OCI-LY1 (cell line): ENCODE data around the gene ZSCAN21.

Experiments
- H2AFZ ChIP-seq: fragments of 200-600 bp; sonication (generic), shearing (Covaris generic); 2 replicates; pipeline ENCODE4 v1.6.0; 2014; ENCODE audit warnings: antibody characterized with exemption, mild to moderate bottlenecking, low read length
- H3F3A ChIP-seq: fragments of 200-600 bp; sonication (generic), shearing (Covaris generic); 2 replicates; pipeline ENCODE4 v1.6.0; 2014; ENCODE audit warnings: mild to moderate bottlenecking, antibody characterized with exemption, low read length, moderate library complexity; ENCODE audit not compliant: insufficient read depth
- H3K27ac ChIP-seq: fragments of 200-600 bp; sonication (generic); 2 replicates; pipeline ENCODE4 v1.5.1; 2014; ENCODE audit warnings: low read length, mixed run types, mild to moderate bottlenecking, low read depth; ENCODE audit not compliant: poor library complexity, severe bottlenecking
- H3K27me3 ChIP-seq: fragments of 200-600 bp; sonication (generic); 2 replicates; pipeline ENCODE4 v1.6.0; 2014; ENCODE audit warnings: antibody characterized with exemption, mild to moderate bottlenecking, low read length, moderate library complexity; ENCODE audit not compliant: insufficient read depth
- H3K36me3 ChIP-seq: fragments of 200-600 bp; sonication (generic); 2 replicates; pipeline ENCODE4 v1.6.1; 2014; ENCODE audit warnings: mild to moderate bottlenecking, antibody characterized with exemption, low read length, moderate library complexity, mixed read lengths; ENCODE audit not compliant: insufficient read depth
- H3K4me1 ChIP-seq: fragments of 200-600 bp; sonication (generic); 2 replicates; pipeline ENCODE4 v1.5.1; 2014; ENCODE audit warnings: mild to moderate bottlenecking, low read length, moderate library complexity; ENCODE audit not compliant: insufficient read depth, severe bottlenecking
- H3K4me2 ChIP-seq: fragments of 200-600 bp; sonication (generic), shearing (Covaris generic); 2 replicates; pipeline ENCODE4 v1.6.1; 2014; ENCODE audit warnings: low read length
- H3K4me3 ChIP-seq: fragments of 200-600 bp; sonication (generic); 2 replicates; pipeline ENCODE4 v1.5.1; 2014; ENCODE audit warnings: low read length, low read depth, mild to moderate bottlenecking, mixed read lengths; ENCODE audit not compliant: poor library complexity, severe bottlenecking
- H3K79me2 ChIP-seq: fragments of 200-600 bp; shearing (Covaris generic); 2 replicates; pipeline ENCODE4 v1.6.1; 2016; ENCODE audit warnings: mixed run types, low read length, mixed read lengths; ENCODE audit not compliant: insufficient read depth
- H3K9ac ChIP-seq: fragments of 200-600 bp; sonication (generic), shearing (Covaris generic); 2 replicates; pipeline ENCODE4 v1.6.1; 2014; ENCODE audit warnings: mild to moderate bottlenecking, low read length, mixed read lengths
- H3K9me2 ChIP-seq: fragments of 200-600 bp; sonication (generic), shearing (Covaris generic); 2 replicates; pipeline ENCODE4 v1.6.1; 2014; ENCODE audit warnings: low read depth, mild to moderate bottlenecking, low read length, mixed read lengths
- H3K9me3 ChIP-seq: fragments of 200-600 bp; shearing (Covaris generic); 2 replicates; pipeline ENCODE4 v1.6.1; 2014; ENCODE audit warnings: low read length, mixed read lengths
- H4K20me1 ChIP-seq: fragments of 200-600 bp; sonication (generic), shearing (Covaris generic); 2 replicates; pipeline ENCODE4 v1.6.0; 2016; ENCODE audit warnings: mild to moderate bottlenecking, low read length; ENCODE audit not compliant: insufficient read depth
- CTCF ChIP-seq: fragments of 200-600 bp; sonication (generic), shearing (Covaris generic); IDR thresholded peaks from 2 replicates; pipeline ENCODE4 v1.5.1; 2017; ENCODE audit warnings: mild to moderate bottlenecking, antibody characterized with exemption, low read length, moderate library complexity, mixed read lengths
- EZH2 ChIP-seq: fragments of 200-600 bp; sonication (generic), shearing (Covaris generic); IDR thresholded peaks from 2 replicates; pipeline ENCODE4 v1.8.0; 2017; ENCODE audit warnings: borderline replicate concordance, mixed run types, mild to moderate bottlenecking, antibody characterized with exemption, low read length, moderate library complexity, mixed read lengths

The ZSCAN21 gene

GRCh38 chr7:100061518-100062193 is 12.1 kb downstream of the ZSCAN21 start:
- no peak overlapping the region for H3K4me3 ChIP-seq
- H3K9me3 ChIP-seq, result no peaks in the 10 kb centered on the region
- H4K20me1 ChIP-seq, result no peaks in the 10 kb centered on the region
- no peaks in the 10 kb centered on the region for H3K27me3 ChIP-seq
- H3K4me2 ChIP-seq, result no peak overlapping the region
- H3K9me2 ChIP-seq, result no peaks in the 10 kb centered on the region
- H2AFZ ChIP-seq, result no peak overlapping the region
- H3F3A ChIP-seq, result no peaks in the 10 kb centered on the region
- H3K27ac ChIP-seq, result no peak overlapping the region
- peaks cover 10% of the 10 kb centered on the region for H3K4me1 ChIP-seq
- no peak overlapping the region for H3K9ac ChIP-seq
- H3K36me3 ChIP-seq, result peaks cover 77% of the 10 kb centered on the region
- no peak for TF ChIP-seq EZH2
- no peak for TF ChIP-seq CTCF
- H3K79me2 ChIP-seq, result no peaks in the 10 kb centered on the region

GRCh38 chr7:100063376-100063775 is 13.8 kb downstream of the ZSCAN21 start:
- TF ChIP-seq CTCF (no peak), EZH2 (no peak)
- peaks cover 10% of the 10 kb centered on the region for H3K4me1 ChIP-seq
- H4K20me1 ChIP-seq, result no peaks in the 10 kb centered on the region
- no peaks in the 10 kb centered on the region for H3K79me2 ChIP-seq
- no peaks in the 10 kb centered on the region for H3K27me3 ChIP-seq
- no peaks in the 10 kb centered on the region for H3F3A ChIP-seq
- H3K9ac ChIP-seq, result no peak overlapping the region
- H3K36me3 ChIP-seq, result peaks cover 71% of the 10 kb centered on the region
- no peak overlapping the region for H3K4me3 ChIP-seq
- no peak overlapping the region for H3K27ac ChIP-seq
- no peak overlapping the region for H2AFZ ChIP-seq
- no peaks in the 10 kb centered on the region for H3K9me3 ChIP-seq
- H3K4me2 ChIP-seq, result no peak overlapping the region
- H3K9me2 ChIP-seq, result no peaks in the 10 kb centered on the region

GRCh38 chr7:100064162-100064561 is 14.6 kb downstream of the ZSCAN21 start:
- no peak overlapping the region for H3K4me2 ChIP-seq
- H3K4me3 ChIP-seq, result no peak overlapping the region
- H4K20me1 ChIP-seq, result no peaks in the 10 kb centered on the region
- no peak overlapping the region for H3K9ac ChIP-seq
- H3K4me1 ChIP-seq, result peaks cover 5% of the 10 kb centered on the region
- no peak overlapping the region for H2AFZ ChIP-seq
- H3K9me3 ChIP-seq, result no peaks in the 10 kb centered on the region
- H3K79me2 ChIP-seq, result no peaks in the 10 kb centered on the region
- H3K27ac ChIP-seq, result no peak overlapping the region
- peaks cover 67% of the 10 kb centered on the region for H3K36me3 ChIP-seq
- no peaks in the 10 kb centered on the region for H3K9me2 ChIP-seq
- no peaks in the 10 kb centered on the region for H3F3A ChIP-seq
- no peaks in the 10 kb centered on the region for H3K27me3 ChIP-seq
- no peak for TF ChIP-seq EZH2
- TF ChIP-seq CTCF, result no peak
